HUES6 (cell line): ENCODE data around the gene CFB.

Experiments used
- H3K27ac ChIP-seq: 2 replicates; pipeline ENCODE4 v1.7.0; 2013; ENCODE audit warnings: low read depth, mild to moderate bottlenecking, low read length, inconsistent platforms
- H3K27me3 ChIP-seq: 2 replicates; pipeline ENCODE4 v1.6.1; 2013; ENCODE audit warnings: low read length; ENCODE audit not compliant: control insufficient read depth, insufficient read depth
- H3K36me3 ChIP-seq: 2 replicates; pipeline ENCODE4 v1.6.1; 2013; ENCODE audit warnings: low read length; ENCODE audit not compliant: control insufficient read depth, insufficient read depth
- H3K4me1 ChIP-seq: 2 replicates; pipeline ENCODE4 v1.6.1; 2013; ENCODE audit warnings: low read length; ENCODE audit not compliant: control insufficient read depth, insufficient read depth
- H3K4me3 ChIP-seq: 2 replicates; pipeline ENCODE4 v1.5.1; 2013; ENCODE audit warnings: low read depth, low read length
- H3K9ac ChIP-seq: one replicate; pipeline ENCODE4 v1.6.1; 2013; ENCODE audit warnings: mild to moderate bottlenecking, low read length
- H3K9me3 ChIP-seq: 2 replicates; pipeline ENCODE4 v1.6.1; 2013; ENCODE audit warnings: low read depth, low read length; ENCODE audit not compliant: control insufficient read depth, insufficient read depth

CFB gene

DNA sequence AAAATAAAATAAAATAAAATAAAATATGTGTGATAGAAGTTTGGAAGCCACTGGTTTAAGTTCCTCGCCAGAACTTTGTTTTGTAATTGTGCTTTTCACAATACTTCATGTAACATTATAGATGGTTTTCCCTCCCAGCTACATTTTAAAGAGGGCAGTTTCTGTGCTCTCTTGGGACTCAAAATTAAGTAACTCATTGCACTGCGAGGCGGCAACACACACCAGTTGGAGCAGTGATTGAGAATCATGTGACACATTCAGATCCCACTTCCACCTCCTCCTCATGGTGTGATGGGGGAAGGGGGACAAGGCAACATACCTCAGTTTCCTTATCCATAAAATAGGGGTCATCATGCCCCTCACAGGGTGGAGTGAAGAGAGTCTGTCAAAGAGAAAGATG is 10.9 kb upstream of the CFB start:
- no peaks in the 10 kb centered on the region for H3K4me1 ChIP-seq
- H3K4me3 ChIP-seq: no peak overlapping the region
- H3K27ac ChIP-seq: no peak overlapping the region
- no peak overlapping the region for H3K9ac ChIP-seq
- no peaks in the 10 kb centered on the region for H3K36me3 ChIP-seq
- H3K9me3 ChIP-seq: peaks cover 5% of the 10 kb centered on the region
- H3K27me3 ChIP-seq: no peaks in the 10 kb centered on the region; the same call in 1 of the 2 replicates

DNA sequence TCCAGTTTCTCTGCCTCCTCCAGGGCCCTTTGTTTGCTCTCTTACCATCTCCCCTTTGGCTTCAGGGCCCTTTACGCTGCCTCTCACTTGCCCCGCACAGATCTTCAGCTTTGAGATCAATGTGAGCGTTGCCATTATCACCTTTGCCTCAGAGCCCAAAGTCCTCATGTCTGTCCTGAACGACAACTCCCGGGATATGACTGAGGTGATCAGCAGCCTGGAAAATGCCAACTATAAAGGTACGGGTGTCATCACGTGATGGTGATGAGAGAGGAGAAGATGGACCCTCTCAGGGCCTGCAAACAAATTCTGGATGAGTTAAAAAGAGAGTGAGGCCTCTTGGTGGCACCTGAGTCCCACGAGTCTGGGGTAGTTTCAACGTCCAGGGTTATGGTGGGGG is 10.1 kb upstream of the CFB start:
- Histone ChIP-seq H3K27ac (no peak overlapping the region), H3K9me3 (peaks cover 5% of the 10 kb centered on the region), H3K9ac (no peak overlapping the region), H3K36me3 (no peaks in the 10 kb centered on the region), H3K4me1 (no peaks in the 10 kb centered on the region), H3K4me3 (no peak overlapping the region), H3K27me3 (no peaks in the 10 kb centered on the region; the same call in 1 of the 2 replicates)

DNA sequence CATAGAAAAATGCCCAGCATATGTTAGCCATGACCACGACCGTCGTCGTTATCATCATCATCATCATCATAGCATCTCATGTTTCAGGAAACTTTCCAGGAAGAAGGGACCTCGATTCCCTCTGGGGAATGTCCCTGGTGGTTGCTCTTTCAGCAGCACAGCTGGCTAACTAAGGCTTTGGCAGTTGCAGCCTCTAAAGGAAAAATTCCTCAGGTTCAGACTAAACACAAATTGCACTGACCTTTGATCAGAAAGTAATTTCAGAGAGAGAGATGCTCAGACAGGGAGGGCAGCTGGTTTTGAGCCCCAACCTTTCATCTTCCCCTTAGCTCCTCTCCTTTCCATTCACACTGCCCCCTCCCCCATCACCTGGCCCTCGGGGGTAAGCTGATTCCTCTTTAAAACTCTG is 5.6 kb upstream of the CFB start:
- H3K4me3 ChIP-seq: no peak overlapping the region
- no peak overlapping the region for H3K27ac ChIP-seq
- peaks cover 19% of the 10 kb centered on the region; the same call in 1 of the 2 replicates for H3K27me3 ChIP-seq
- H3K4me1 ChIP-seq: no peaks in the 10 kb centered on the region
- H3K9ac ChIP-seq: no peak overlapping the region
- H3K36me3 ChIP-seq: no peaks in the 10 kb centered on the region
- H3K9me3 ChIP-seq: no peaks in the 10 kb centered on the region

DNA sequence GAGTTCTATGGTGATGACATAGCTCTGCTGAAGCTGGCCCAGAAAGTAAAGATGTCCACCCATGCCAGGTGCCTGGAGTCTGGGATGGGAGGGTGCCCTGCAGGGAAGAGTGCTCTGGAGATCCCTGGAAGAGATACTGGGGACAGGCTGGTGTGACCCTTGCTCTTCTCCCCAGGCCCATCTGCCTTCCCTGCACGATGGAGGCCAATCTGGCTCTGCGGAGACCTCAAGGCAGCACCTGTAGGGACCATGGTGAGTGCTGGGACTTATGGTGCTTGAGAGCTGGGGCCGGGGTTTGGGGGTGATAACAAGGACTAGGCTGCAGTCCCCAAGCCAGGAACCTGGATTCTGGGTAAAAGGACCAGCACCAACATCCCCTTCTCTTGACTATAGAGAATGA is 2.2 kb upstream of the CFB start:
- Histone ChIP-seq H3K27ac (no peak overlapping the region), H3K4me1 (no peaks in the 10 kb centered on the region), H3K4me3 (no peak overlapping the region), H3K9me3 (no peaks in the 10 kb centered on the region), H3K36me3 (no peaks in the 10 kb centered on the region), H3K9ac (no peak overlapping the region), H3K27me3 (peaks cover 43% of the 10 kb centered on the region)

DNA sequence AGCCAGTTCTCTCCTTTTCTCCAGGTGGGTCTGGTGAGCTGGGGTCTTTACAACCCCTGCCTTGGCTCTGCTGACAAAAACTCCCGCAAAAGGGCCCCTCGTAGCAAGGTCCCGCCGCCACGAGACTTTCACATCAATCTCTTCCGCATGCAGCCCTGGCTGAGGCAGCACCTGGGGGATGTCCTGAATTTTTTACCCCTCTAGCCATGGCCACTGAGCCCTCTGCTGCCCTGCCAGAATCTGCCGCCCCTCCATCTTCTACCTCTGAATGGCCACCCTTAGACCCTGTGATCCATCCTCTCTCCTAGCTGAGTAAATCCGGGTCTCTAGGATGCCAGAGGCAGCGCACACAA is 765 bp upstream of the CFB start:
- Histone ChIP-seq H3K9me3 (no peaks in the 10 kb centered on the region), H3K27me3 (peaks cover 43% of the 10 kb centered on the region), H3K36me3 (peaks cover under 1% of the 10 kb centered on the region; the same call in 1 of the 2 replicates), H3K4me1 (no peaks in the 10 kb centered on the region), H3K4me3 (no peak overlapping the region), H3K27ac (no peak overlapping the region), H3K9ac (no peak overlapping the region)

DNA sequence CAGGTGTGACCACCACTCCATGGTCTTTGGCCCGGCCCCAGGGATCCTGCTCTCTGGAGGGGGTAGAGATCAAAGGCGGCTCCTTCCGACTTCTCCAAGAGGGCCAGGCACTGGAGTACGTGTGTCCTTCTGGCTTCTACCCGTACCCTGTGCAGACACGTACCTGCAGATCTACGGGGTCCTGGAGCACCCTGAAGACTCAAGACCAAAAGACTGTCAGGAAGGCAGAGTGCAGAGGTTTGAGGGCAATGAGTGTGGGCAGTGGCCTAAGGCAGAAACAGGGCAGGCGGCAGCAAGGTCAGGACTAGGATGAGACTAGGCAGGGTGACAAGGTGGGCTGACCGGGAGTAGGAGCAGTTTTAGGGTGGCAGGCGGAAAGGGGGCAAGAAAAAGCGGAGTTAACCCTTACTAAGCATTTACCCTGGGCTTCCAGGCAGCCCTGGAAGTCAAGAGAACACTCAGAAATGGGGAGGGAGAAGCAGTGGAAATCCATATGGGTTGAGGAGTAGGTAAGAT is 533 bp downstream of the CFB start:
- H3K4me1 ChIP-seq: no peaks in the 10 kb centered on the region
- H3K4me3 ChIP-seq: no peak overlapping the region
- H3K9me3 ChIP-seq: no peaks in the 10 kb centered on the region
- H3K9ac ChIP-seq: no peak overlapping the region
- H3K36me3 ChIP-seq: peaks cover 10% of the 10 kb centered on the region
- H3K27me3 ChIP-seq: peaks cover 43% of the 10 kb centered on the region
- H3K27ac ChIP-seq: no peak overlapping the region

DNA sequence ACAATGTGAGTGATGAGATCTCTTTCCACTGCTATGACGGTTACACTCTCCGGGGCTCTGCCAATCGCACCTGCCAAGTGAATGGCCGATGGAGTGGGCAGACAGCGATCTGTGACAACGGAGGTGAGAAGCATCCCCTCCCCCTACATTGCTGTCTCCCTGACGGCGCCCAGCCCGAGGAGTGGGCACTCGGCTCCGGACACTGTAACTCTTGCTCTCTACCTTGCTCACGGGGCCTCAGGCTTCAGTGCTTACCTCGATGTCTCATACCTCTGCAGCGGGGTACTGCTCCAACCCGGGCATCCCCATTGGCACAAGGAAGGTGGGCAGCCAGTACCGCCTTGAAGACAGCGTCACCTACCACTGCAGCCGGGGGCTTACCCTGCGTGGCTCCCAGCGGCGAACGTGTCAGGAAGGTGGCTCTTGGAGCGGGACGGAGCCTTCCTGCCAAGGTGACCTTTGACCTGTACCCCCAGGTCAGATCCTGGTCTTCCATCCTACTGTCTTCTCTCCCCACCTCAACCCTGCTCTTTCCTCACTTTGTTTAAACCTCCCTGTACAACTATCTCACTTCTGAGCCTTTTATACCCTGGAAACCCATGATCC is 1.3 kb downstream of the CFB start:
- no peak overlapping the region for H3K9ac ChIP-seq
- peaks cover 43% of the 10 kb centered on the region for H3K27me3 ChIP-seq
- no peak overlapping the region for H3K4me3 ChIP-seq
- no peak overlapping the region for H3K27ac ChIP-seq
- no peaks in the 10 kb centered on the region for H3K4me1 ChIP-seq
- H3K36me3 ChIP-seq: peaks cover 17% of the 10 kb centered on the region
- H3K9me3 ChIP-seq: no peaks in the 10 kb centered on the region

DNA sequence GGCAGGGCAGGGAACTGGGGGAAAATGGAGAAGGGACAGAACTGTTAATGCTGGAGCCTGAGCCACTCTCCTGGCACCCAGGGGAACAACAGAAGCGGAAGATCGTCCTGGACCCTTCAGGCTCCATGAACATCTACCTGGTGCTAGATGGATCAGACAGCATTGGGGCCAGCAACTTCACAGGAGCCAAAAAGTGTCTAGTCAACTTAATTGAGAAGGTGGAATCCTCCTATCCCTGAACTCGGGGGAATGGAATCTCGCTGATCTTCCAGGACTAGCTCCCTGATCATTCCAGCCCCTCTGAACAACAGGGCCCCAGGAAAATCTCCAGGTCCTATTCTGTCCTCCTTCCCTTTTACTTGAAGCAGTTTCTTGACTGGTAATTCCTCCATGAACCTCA is 2.0 kb downstream of the CFB start:
- H3K27me3 ChIP-seq: peaks cover 40% of the 10 kb centered on the region
- H3K9ac ChIP-seq: no peak overlapping the region
- no peaks in the 10 kb centered on the region for H3K9me3 ChIP-seq
- no peak overlapping the region for H3K4me3 ChIP-seq
- H3K36me3 ChIP-seq: peaks cover 24% of the 10 kb centered on the region
- no peak overlapping the region for H3K27ac ChIP-seq
- H3K4me1 ChIP-seq: no peaks in the 10 kb centered on the region

DNA sequence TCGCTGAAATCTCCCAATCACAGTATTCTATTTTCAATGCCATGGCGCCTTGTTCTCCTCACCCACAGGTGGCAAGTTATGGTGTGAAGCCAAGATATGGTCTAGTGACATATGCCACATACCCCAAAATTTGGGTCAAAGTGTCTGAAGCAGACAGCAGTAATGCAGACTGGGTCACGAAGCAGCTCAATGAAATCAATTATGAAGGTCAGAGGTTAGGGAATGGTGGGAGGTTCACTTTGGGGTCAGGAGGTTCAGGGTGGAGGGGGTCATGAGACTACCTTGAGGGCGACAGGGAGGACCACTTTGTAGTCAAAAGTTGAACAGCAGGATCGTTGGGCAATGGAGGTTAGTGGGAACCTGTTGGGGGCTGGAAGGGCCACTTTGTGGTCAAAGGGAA is 2.4 kb downstream of the CFB start:
- H3K27me3 ChIP-seq: peaks cover 36% of the 10 kb centered on the region
- no peak overlapping the region for H3K9ac ChIP-seq
- H3K27ac ChIP-seq: no peak overlapping the region
- H3K36me3 ChIP-seq: peaks cover 28% of the 10 kb centered on the region
- H3K4me3 ChIP-seq: no peak overlapping the region
- no peaks in the 10 kb centered on the region for H3K9me3 ChIP-seq
- no peaks in the 10 kb centered on the region for H3K4me1 ChIP-seq

DNA sequence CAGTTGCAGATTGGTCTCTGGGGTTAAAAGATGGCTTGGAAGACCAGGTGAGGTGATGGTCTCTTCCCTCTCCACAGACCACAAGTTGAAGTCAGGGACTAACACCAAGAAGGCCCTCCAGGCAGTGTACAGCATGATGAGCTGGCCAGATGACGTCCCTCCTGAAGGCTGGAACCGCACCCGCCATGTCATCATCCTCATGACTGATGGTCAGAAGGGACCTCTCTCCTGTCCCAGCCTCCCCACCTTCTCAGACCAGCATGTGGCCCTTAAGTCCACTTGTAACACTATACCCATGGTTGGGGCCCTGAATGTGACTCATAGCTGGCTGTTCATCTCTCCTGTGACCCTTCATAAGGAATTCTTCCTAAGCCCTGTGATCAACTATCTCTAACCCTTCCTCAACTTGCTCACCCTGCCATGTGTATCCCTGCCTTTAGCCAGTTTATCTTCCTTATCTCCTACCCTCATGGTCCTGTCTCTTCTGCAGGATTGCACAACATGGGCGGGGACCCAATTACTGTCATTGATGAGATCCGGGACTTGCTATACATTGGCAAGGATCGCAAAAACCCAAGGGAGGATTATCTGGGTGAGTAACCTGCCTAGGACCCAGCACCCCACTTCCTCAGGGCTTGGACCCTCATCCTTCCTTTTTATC is 3.0 kb downstream of the CFB start:
- H3K9ac ChIP-seq: no peak overlapping the region
- no peaks in the 10 kb centered on the region for H3K9me3 ChIP-seq

DNA sequence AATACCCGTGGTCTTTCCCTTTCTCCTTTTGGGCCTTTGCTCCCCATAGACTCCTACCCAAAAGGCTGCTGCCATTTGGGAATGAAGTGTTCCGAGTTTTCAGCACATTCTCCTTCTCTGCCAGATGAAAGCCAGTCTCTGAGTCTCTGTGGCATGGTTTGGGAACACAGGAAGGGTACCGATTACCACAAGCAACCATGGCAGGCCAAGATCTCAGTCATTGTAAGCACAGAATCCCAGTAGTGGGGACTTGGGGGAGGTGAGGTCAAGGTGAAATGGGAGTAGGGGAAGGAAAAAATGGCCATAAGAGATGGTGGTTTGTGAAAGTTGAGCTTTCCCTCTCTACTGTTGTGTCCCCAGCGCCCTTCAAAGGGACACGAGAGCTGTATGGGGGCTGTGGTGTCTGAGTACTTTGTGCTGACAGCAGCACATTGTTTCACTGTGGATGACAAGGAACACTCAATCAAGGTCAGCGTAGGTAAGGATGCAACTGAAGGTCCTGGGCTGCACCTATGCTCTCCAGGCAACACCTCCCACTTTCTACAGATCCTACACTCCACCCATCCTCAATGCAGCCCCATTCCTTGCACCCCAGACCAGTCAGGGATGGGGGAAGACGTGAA is 4.1 kb downstream of the CFB start:
- H3K27me3 ChIP-seq: peaks cover 24% of the 10 kb centered on the region
- H3K9me3 ChIP-seq: no peaks in the 10 kb centered on the region
- no peak overlapping the region for H3K4me3 ChIP-seq
- H3K27ac ChIP-seq: no peak overlapping the region
- no peak overlapping the region for H3K9ac ChIP-seq
- H3K4me1 ChIP-seq: no peaks in the 10 kb centered on the region
- H3K36me3 ChIP-seq: peaks cover 46% of the 10 kb centered on the region

More for the DNA sequence above, 3.0 kb downstream of the CFB start:
- Histone ChIP-seq H3K36me3 (peaks cover 34% of the 10 kb centered on the region), H3K27me3 (peaks cover 30% of the 10 kb centered on the region), H3K4me3 (no peak overlapping the region), H3K4me1 (no peaks in the 10 kb centered on the region), H3K27ac (no peak overlapping the region)
